H9 (cell line): ENCODE results near the gene VENTX. TPM values are rescaled to one million over a fixed set of nuclear protein-coding genes. Genes with fewer than 3 reads are reported as not detected.

Experiments
- DNase-seq: peaks from one replicate; pipeline ENCODE4 v3.0.0-alpha.2; 2017
- H2AFZ ChIP-seq: one replicate; pipeline ENCODE4 v1.6.1; 2013; ENCODE audit warnings: mild to moderate bottlenecking, low read length, control low read depth, moderate library complexity
- H2AK5ac ChIP-seq: 2 replicates; pipeline ENCODE4 v1.6.1; 2013; ENCODE audit warnings: low read length, control low read depth, mixed read lengths; ENCODE audit not compliant: insufficient read length
- H2BK120ac ChIP-seq: one replicate; pipeline ENCODE4 v1.6.1; 2013; ENCODE audit warnings: low read depth, mild to moderate bottlenecking, low read length, control low read depth, inconsistent platforms; ENCODE audit not compliant: poor library complexity, severe bottlenecking
- H2BK12ac ChIP-seq: 2 replicates; pipeline ENCODE4 v1.6.1; 2013; ENCODE audit warnings: low read length, control low read depth, mixed read lengths, low read depth; ENCODE audit not compliant: insufficient read length
- H2BK15ac ChIP-seq: 2 replicates; pipeline ENCODE4 v1.6.1; 2013; ENCODE audit warnings: low read depth, low read length, control low read depth
- H2BK20ac ChIP-seq: one replicate; pipeline ENCODE4 v1.6.1; 2013; ENCODE audit warnings: low read depth, mild to moderate bottlenecking, low read length, control low read depth, inconsistent platforms; ENCODE audit not compliant: poor library complexity, severe bottlenecking
- H2BK5ac ChIP-seq: 2 replicates; pipeline ENCODE4 v1.6.1; 2013; ENCODE audit warnings: low read length, control low read depth, mixed read lengths; ENCODE audit not compliant: insufficient read length
- H3K14ac ChIP-seq: 2 replicates; pipeline ENCODE4 v1.6.1; 2013; ENCODE audit warnings: low read length, control low read depth; ENCODE audit not compliant: insufficient read depth
- H3K18ac ChIP-seq: 2 replicates; pipeline ENCODE4 v1.6.1; 2013; ENCODE audit warnings: low read depth, mild to moderate bottlenecking, mixed read lengths, low read length, control low read depth; ENCODE audit not compliant: insufficient read length
- H3K23ac ChIP-seq: 2 replicates; pipeline ENCODE4 v1.6.1; 2013; ENCODE audit warnings: low read length, control low read depth, mixed read lengths, low read depth; ENCODE audit not compliant: insufficient read length
- H3K23me2 ChIP-seq: 2 replicates; pipeline ENCODE4 v1.6.1; 2013; ENCODE audit warnings: low read depth, mild to moderate bottlenecking, mixed read lengths, low read length, control low read depth; ENCODE audit not compliant: insufficient read length, poor library complexity, severe bottlenecking
- H3K27ac ChIP-seq: 2 replicates; pipeline ENCODE4 v1.5.1; 2013; ENCODE audit warnings: low read length, control low read depth, mixed read lengths, low read depth; ENCODE audit not compliant: insufficient read length
- H3K27me3 ChIP-seq: 2 replicates; pipeline ENCODE4 v1.6.1; 2013; ENCODE audit warnings: low read length, control low read depth, inconsistent platforms; ENCODE audit not compliant: insufficient read depth
- H3K4ac ChIP-seq: 2 replicates; pipeline ENCODE4 v1.6.1; 2013; ENCODE audit warnings: low read depth, mild to moderate bottlenecking, control low read depth, inconsistent platforms, low read length, moderate library complexity
- H3K4me1 ChIP-seq: 2 replicates; pipeline ENCODE4 v1.6.1; 2013; ENCODE audit warnings: low read length, control low read depth, inconsistent platforms; ENCODE audit not compliant: insufficient read depth
- H3K4me2 ChIP-seq: 2 replicates; pipeline ENCODE4 v1.6.1; 2013; ENCODE audit warnings: low read length, control low read depth, mixed read lengths; ENCODE audit not compliant: insufficient read length, insufficient read depth
- H3K56ac ChIP-seq: 2 replicates; pipeline ENCODE4 v1.6.1; 2013; ENCODE audit warnings: low read depth, mild to moderate bottlenecking, mixed read lengths, low read length, control low read depth; ENCODE audit not compliant: insufficient read length
- H3K79me1 ChIP-seq: 2 replicates; pipeline ENCODE4 v1.6.1; 2013; ENCODE audit warnings: low read depth, mild to moderate bottlenecking, moderate library complexity, low read length, control low read depth, inconsistent platforms; ENCODE audit not compliant: insufficient read depth, poor library complexity, severe bottlenecking
- H3K79me2 ChIP-seq: 2 replicates; pipeline ENCODE4 v1.6.1; 2013; ENCODE audit warnings: low read length, control low read depth, inconsistent platforms; ENCODE audit not compliant: insufficient read depth
- H3K9ac ChIP-seq: 2 replicates; pipeline ENCODE4 v1.6.1; 2013; ENCODE audit warnings: low read length, control low read depth, mixed read lengths; ENCODE audit not compliant: insufficient read length; ENCODE audit errors: extremely low read depth
- H3K9me3 ChIP-seq: one replicate; pipeline ENCODE4 v1.6.1; 2013; ENCODE audit warnings: low read depth, low read length, inconsistent platforms; ENCODE audit not compliant: control insufficient read depth
- H3T11ph ChIP-seq: one replicate; pipeline ENCODE4 v1.6.1; 2013; ENCODE audit warnings: mild to moderate bottlenecking, low read length, control low read depth, inconsistent platforms
- H4K20me1 ChIP-seq: one replicate; pipeline ENCODE4 v1.6.1; 2013; ENCODE audit not compliant: control insufficient read depth, insufficient read length, insufficient read depth
- H4K5ac ChIP-seq: 2 replicates; pipeline ENCODE4 v1.6.1; 2013; ENCODE audit warnings: low read depth, mild to moderate bottlenecking, mixed read lengths, low read length, control low read depth; ENCODE audit not compliant: insufficient read length
- H4K8ac ChIP-seq: replicated peaks from 2 replicates; pipeline ENCODE4 v1.6.1; 2013; ENCODE audit warnings: low read length, control low read depth, mixed read lengths, low read depth; ENCODE audit not compliant: insufficient read length
- H4K91ac ChIP-seq: 2 replicates; pipeline ENCODE4 v1.6.1; 2013; ENCODE audit warnings: low read depth, mild to moderate bottlenecking, moderate library complexity, mixed read lengths, low read length, control low read depth; ENCODE audit not compliant: insufficient read length
- H3K27ac Mint-ChIP-seq, 3 experiments: 2 replicates in 2 of 3; 3 replicates in 1 of 3; pipeline ENCODE4 v1.8.0; 2020 to 2021; ENCODE audit warnings: mixed read lengths in 3 of 3, mild to moderate bottlenecking in 1 of 3, moderate library complexity in 1 of 3
- H3K27me3 Mint-ChIP-seq: 2 replicates; pipeline ENCODE4 v1.8.0; 2021; ENCODE audit warnings: low read depth, mild to moderate bottlenecking, moderate library complexity, mixed read lengths
- H3K36me3 Mint-ChIP-seq, 3 experiments: 2 replicates in 2 of 3; 3 replicates in 1 of 3; pipeline ENCODE4 v1.8.0; 2020 to 2021; ENCODE audit warnings: low read depth in 3 of 3, mixed read lengths in 3 of 3; ENCODE audit not compliant: insufficient read depth in 1 of 3
- H3K4me1 Mint-ChIP-seq, 2 experiments: 2 replicates each; pipeline ENCODE4 v1.8.0; 2020; ENCODE audit warnings: mixed read lengths in 2 of 2
- H3K4me3 Mint-ChIP-seq, 2 experiments: 2 replicates in 1 of 2; 3 replicates in 1 of 2; pipeline ENCODE4 v1.8.0; 2020 to 2021; ENCODE audit warnings: mild to moderate bottlenecking in 2 of 2, mixed read lengths in 2 of 2, moderate library complexity in 1 of 2
- H3K9me3 Mint-ChIP-seq, 2 experiments: 2 replicates in 1 of 2; 3 replicates in 1 of 2; pipeline ENCODE4 v1.8.0; 2020; ENCODE audit warnings: mild to moderate bottlenecking in 2 of 2, mixed read lengths in 2 of 2, moderate library complexity in 1 of 2
- WGBS: extraction: QIAGEN DNeasy Blood & Tissue Kit; methylation state at CpG from one replicate; pipeline ENCODE4 v1.1.7; 2013; ENCODE audit warnings: missing lambda C conversion rate, low lambda C conversion rate, mixed read lengths; ENCODE audit not compliant: insufficient read length; ENCODE audit errors: extremely low coverage; 5-methylcytosine and 5-hydroxymethylcytosine counted together
- total RNA-seq: library from RNA; stranded (reverse); gene quantifications from 2 replicates; pipeline ENCODE4 v1.2.1, GENCODE V29; 2021
- TF ChIP-seq, protein P1 (sequence below): fragments of 200-600 bp; sonication (generic); conservative IDR thresholded peaks from 3 replicates; pipeline ENCODE4 v1.8.0; 2021; ENCODE audit warnings: antibody characterized with exemption, mild to moderate bottlenecking

The VENTX gene
- total RNA-seq, 1 experiment from 2014 or later, result 10.9 TPM

DNA sequence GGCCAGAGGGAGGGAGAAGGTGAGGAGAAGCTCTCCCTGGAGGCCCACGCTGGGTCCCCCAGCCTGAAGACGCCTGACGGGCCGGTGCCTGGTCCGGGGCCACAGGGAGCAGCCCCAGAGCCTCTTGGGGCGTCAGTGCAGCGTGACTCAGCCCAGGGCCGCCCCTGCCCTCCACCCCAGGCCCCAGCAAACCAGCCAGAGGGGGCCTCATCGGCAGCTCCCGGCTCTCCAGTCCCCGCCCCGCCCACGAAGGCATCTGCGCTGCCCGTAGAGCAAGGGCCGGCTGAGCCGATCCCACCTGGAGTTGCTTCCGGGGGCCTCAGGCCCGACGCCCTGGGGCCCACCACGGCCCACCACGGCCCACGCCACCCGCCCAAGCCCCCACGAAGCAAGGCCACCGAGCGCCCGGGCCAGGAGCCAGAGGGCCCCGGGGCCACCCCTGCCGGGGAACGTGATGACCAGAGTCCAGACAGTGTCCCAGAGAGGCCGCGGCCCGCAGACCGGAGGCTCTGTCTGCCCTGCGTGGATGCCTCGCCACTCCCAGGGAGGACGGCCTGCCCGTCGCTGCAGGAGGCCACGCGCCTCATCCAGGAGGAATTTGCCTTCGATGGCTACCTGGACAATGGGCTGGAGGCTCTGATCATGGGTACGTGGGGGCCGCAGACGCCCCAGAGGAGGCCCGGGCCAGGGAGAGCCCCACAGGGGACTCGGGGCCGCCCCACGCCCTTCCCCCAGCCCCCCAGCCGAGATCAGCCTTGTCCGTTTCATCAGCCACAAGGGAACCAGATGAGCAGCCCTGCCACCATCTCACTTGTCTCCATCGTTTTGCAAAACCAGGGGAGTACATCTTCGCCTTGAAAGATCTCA lies 38.8 kb upstream of the VENTX start:
- Histone ChIP-seq H3K18ac (no peak overlapping the region), H2BK12ac (no peak overlapping the region), H3K23ac (no peak overlapping the region), H3T11ph (no peak overlapping the region), H2AK5ac (no peak overlapping the region), H3K27me3 (no peaks in the 10 kb centered on the region), H2BK120ac (no peak overlapping the region), H2BK5ac (no peak overlapping the region), H3K79me2 (no peaks in the 10 kb centered on the region), H3K14ac (no peak overlapping the region), H4K5ac (no peak overlapping the region), H2AFZ (no peak overlapping the region), H2BK20ac (no peak overlapping the region), H3K4me1 (no peaks in the 10 kb centered on the region), H2BK15ac (no peak overlapping the region), H3K4ac (no peak overlapping the region), H3K79me1 (no peaks in the 10 kb centered on the region), H3K4me2 (no peak overlapping the region), H4K8ac (no peak overlapping the region), H3K9ac (no peak overlapping the region), H3K56ac (no peak overlapping the region), H4K91ac (no peak overlapping the region), H4K20me1 (no peaks in the 10 kb centered on the region), H3K23me2 (no peaks in the 10 kb centered on the region), H3K27ac (no peak overlapping the region), H3K9me3 (no peaks in the 10 kb centered on the region)
- Mint-ChIP-seq H3K27me3 (peaks cover 6% of the 10 kb centered on the region), H3K27ac (peak overlapping the region in 2 of 3 experiments; percentile 52 to 76; a peak in 2 of 7 replicates), H3K4me3 (no peak overlapping the region), H3K4me1 (0 out of 4 replicates have a peak, but pooled peaks cover 0 to 2% of the 10 kb centered on the region in 2 experiments), H3K36me3 (peaks cover 1 to 7% (median 2%) of the 10 kb centered on the region in 3 experiments; a peak in 4 of 7 replicates), H3K9me3 (peaks cover 2 to 9% of the 10 kb centered on the region in 2 experiments)
- DNase-seq, result no peak
- TF ChIP-seq, protein P1, sequence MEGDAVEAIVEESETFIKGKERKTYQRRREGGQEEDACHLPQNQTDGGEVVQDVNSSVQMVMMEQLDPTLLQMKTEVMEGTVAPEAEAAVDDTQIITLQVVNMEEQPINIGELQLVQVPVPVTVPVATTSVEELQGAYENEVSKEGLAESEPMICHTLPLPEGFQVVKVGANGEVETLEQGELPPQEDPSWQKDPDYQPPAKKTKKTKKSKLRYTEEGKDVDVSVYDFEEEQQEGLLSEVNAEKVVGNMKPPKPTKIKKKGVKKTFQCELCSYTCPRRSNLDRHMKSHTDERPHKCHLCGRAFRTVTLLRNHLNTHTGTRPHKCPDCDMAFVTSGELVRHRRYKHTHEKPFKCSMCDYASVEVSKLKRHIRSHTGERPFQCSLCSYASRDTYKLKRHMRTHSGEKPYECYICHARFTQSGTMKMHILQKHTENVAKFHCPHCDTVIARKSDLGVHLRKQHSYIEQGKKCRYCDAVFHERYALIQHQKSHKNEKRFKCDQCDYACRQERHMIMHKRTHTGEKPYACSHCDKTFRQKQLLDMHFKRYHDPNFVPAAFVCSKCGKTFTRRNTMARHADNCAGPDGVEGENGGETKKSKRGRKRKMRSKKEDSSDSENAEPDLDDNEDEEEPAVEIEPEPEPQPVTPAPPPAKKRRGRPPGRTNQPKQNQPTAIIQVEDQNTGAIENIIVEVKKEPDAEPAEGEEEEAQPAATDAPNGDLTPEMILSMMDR, result no peak
- no CpG with 5 or more reads among the region's 54 CpGs for WGBS
